Muscle of leg (tissue), 16 donors: Measurements from ENCODE around the gene MRPS26. TPM values are rescaled to one million over a fixed set of nuclear protein-coding genes. Genes with fewer than 3 reads are reported as not detected.

Source experiments
- DNase-seq: peaks from one replicate; pipeline ENCODE4 v3.0.0; 2013
- H3K27ac ChIP-seq: one replicate; pipeline ENCODE4 v1.5.1; 2013; ENCODE audit warnings: mild to moderate bottlenecking, low read length, control low read depth
- H3K27me3 ChIP-seq: one replicate; pipeline ENCODE4 v1.6.1; 2013; ENCODE audit warnings: low read length; ENCODE audit not compliant: control insufficient read depth, insufficient read depth
- H3K36me3 ChIP-seq: one replicate; pipeline ENCODE4 v1.6.1; 2013; ENCODE audit warnings: low read length; ENCODE audit not compliant: control insufficient read depth, insufficient read depth
- H3K4me1 ChIP-seq: one replicate; pipeline ENCODE4 v1.6.1; 2013; ENCODE audit warnings: low read length; ENCODE audit not compliant: control insufficient read depth, insufficient read depth
- H3K4me3 ChIP-seq: one replicate; pipeline ENCODE4 v1.5.1; 2013; ENCODE audit warnings: low read length, control low read depth
- H3K9me3 ChIP-seq: replicated peaks from 2 replicates; pipeline ENCODE4 v1.6.1; 2013; ENCODE audit warnings: low read depth, low read length; ENCODE audit not compliant: control insufficient read depth
- WGBS: methylation state at CpG from one replicate; pipeline ENCODE4 v1.1.5; 2013; ENCODE audit warnings: missing lambda C conversion rate; ENCODE audit not compliant: insufficient coverage; 5-methylcytosine and 5-hydroxymethylcytosine counted together
- long read RNA-seq, 11 donors: transcript quantifications; one replicate each; lab custom pipeline, GENCODE V29; 2026
- polyA plus RNA-seq, 8 donors: library from polyadenylated mRNA; unstranded; fragments of 120-200 nt; gene quantifications; one replicate each; pipeline versions ENCODE4 v1.2.1 to v1.2.3, GENCODE V29; 2013; ENCODE audit warnings: inconsistent platforms in 1 of 8, low replicate concordance in 1 of 8; ENCODE audit not compliant: insufficient read length in 8 of 8, insufficient read depth in 1 of 8
- total RNA-seq: library from RNA; stranded (reverse); fragments of 120-200 nt; gene quantifications from one replicate; pipeline ENCODE4 v1.2.4, GENCODE V29; 2013

The MRPS26 gene
- total RNA-seq (46.1 TPM), polyA plus RNA-seq (10 to 100 TPM; 37.3 to 47.2 (median 39.1) TPM)
- long read RNA-seq, donor 1, transcript MRPS26-201 (4 exons, 1,127 nt): major isoform, 8 of 8 reads
- long read RNA-seq, donor 1, partial matches to known transcripts: 0 of 8 reads
- long read RNA-seq, donor 1, other reads (novel, unspliced or antisense): 0 of 8 reads
- long read RNA-seq, donor 2, partial matches to known transcripts: 0 of 4 reads
- long read RNA-seq, donor 2, other reads (novel, unspliced or antisense): 0 of 4 reads
- long read RNA-seq, donor 3, transcript MRPS26-201 (4 exons, 1,127 nt): major isoform, 30 of 30 reads
- long read RNA-seq, donor 3, partial matches to known transcripts: 0 of 30 reads
- long read RNA-seq, donor 3, other reads (novel, unspliced or antisense): 0 of 30 reads
- long read RNA-seq, donor 4, transcript MRPS26-201 (4 exons, 1,127 nt): major isoform, 20 of 25 reads
- long read RNA-seq, donor 4, partial matches to known transcripts: 5 of 25 reads
- long read RNA-seq, donor 4, other reads (novel, unspliced or antisense): 0 of 25 reads
- long read RNA-seq, donor 5, transcript MRPS26-201 (4 exons, 1,127 nt): major isoform, 55 of 66 reads
- long read RNA-seq, donor 5, partial matches to known transcripts: 11 of 66 reads
- long read RNA-seq, donor 5, other reads (novel, unspliced or antisense): 0 of 66 reads
- long read RNA-seq, donor 6, transcript MRPS26-201 (4 exons, 1,127 nt): major isoform, 57 of 67 reads
- long read RNA-seq, donor 6, partial matches to known transcripts: 10 of 67 reads
- long read RNA-seq, donor 6, other reads (novel, unspliced or antisense): 0 of 67 reads
- long read RNA-seq, donor 7, transcript MRPS26-201 (4 exons, 1,127 nt): major isoform, 23 of 23 reads
- long read RNA-seq, donor 7, partial matches to known transcripts: 0 of 23 reads
- long read RNA-seq, donor 7, other reads (novel, unspliced or antisense): 0 of 23 reads
- long read RNA-seq, donor 8, transcript MRPS26-201 (4 exons, 1,127 nt): major isoform, 16 of 27 reads
- long read RNA-seq, donor 8, partial matches to known transcripts: 11 of 27 reads
- long read RNA-seq, donor 8, other reads (novel, unspliced or antisense): 0 of 27 reads
- long read RNA-seq, donor 9, transcript MRPS26-201 (4 exons, 1,127 nt): major isoform, 22 of 30 reads
- long read RNA-seq, donor 9, partial matches to known transcripts: 8 of 30 reads
- long read RNA-seq, donor 9, other reads (novel, unspliced or antisense): 0 of 30 reads
- long read RNA-seq, donor 10, transcript MRPS26-201 (4 exons, 1,127 nt): major isoform, 28 of 34 reads
- long read RNA-seq, donor 10, partial matches to known transcripts: 6 of 34 reads
- long read RNA-seq, donor 10, other reads (novel, unspliced or antisense): 0 of 34 reads
- long read RNA-seq, donor 11, transcript MRPS26-201 (4 exons, 1,127 nt): major isoform, 17 of 17 reads
- long read RNA-seq, donor 11, partial matches to known transcripts: 0 of 17 reads
- long read RNA-seq, donor 11, other reads (novel, unspliced or antisense): 0 of 17 reads

DNA sequence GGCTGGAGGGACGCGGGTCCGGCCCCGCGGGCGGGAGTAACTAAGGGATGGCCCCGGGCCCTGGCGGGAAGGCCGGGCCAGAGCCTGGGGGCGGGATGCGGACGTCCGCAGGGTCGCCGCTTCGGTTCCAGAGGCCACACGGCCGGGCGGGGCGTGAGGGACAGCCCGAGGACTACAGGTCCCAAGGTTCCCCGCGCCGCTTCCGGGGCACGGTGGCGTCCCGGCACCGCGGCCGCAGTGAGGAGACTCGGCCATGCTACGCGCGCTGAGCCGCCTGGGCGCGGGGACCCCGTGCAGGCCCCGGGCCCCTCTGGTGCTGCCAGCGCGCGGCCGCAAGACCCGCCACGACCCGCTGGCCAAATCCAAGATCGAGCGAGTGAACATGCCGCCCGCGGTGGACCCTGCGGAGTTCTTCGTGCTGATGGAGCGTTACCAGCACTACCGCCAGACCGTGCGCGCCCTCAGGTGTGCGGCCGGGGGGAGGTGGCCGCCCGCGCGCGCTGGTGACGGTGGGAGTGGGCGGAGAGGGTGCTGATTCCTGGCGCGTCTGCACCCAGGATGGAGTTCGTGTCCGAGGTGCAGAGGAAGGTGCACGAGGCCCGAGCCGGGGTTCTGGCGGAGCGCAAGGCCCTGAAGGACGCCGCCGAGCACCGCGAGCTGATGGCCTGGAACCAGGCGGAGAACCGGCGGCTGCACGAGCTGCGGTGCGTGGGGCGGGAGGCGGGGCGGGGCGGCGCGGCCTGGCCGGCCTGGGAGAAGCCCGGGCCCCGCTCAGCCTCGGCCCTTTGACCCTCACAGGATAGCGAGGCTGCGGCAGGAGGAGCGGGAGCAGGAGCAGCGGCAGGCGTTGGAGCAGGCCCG, at the start of gene MRPS26:
Gene MRPS26, plus strand, starts transcription at position 237 of the 861 bp plus-strand sequence. Its CDS starts 17 bp downstream, at position 254.
- peak; percentile 97 for DNase-seq
- Histone ChIP-seq H3K4me3 (peak within 1 kb of the TSS; percentile 85), H3K27me3 (no peaks in the 10 kb centered on the region), H3K36me3 (peaks cover 31% of the 10 kb centered on the region), H3K4me1 (peaks cover 41% of the 10 kb centered on the region), H3K27ac (peak within 1 kb of the TSS; percentile 91), H3K9me3 (no peaks in the 10 kb centered on the region)
- under 1% methylated on average over 104 of the region's 104 CpGs for WGBS

DNA sequence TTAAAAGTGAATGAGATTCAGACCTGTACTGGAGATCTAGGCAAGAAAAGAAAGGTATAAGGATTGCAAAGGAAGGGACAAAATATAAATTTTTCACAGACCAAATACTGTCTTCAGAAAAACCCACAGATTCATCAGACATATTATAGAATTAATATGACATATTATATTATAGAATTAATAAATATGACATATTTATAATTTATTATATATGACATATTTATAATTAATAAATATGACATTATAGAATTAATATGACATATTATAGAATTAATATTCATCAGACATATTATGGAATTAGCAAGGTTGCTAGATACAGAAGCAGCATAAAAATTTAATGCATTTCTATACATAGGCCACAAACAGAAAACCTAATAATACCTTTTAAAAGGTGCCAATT, 47.1 kb upstream of the MRPS26 start:
- Histone ChIP-seq H3K4me1 (no peaks in the 10 kb centered on the region), H3K36me3 (peaks cover 12% of the 10 kb centered on the region), H3K27ac (no peak overlapping the region), H3K4me3 (no peak overlapping the region), H3K27me3 (no peaks in the 10 kb centered on the region), H3K9me3 (no peaks in the 10 kb centered on the region)
- DNase-seq: no peak

DNA sequence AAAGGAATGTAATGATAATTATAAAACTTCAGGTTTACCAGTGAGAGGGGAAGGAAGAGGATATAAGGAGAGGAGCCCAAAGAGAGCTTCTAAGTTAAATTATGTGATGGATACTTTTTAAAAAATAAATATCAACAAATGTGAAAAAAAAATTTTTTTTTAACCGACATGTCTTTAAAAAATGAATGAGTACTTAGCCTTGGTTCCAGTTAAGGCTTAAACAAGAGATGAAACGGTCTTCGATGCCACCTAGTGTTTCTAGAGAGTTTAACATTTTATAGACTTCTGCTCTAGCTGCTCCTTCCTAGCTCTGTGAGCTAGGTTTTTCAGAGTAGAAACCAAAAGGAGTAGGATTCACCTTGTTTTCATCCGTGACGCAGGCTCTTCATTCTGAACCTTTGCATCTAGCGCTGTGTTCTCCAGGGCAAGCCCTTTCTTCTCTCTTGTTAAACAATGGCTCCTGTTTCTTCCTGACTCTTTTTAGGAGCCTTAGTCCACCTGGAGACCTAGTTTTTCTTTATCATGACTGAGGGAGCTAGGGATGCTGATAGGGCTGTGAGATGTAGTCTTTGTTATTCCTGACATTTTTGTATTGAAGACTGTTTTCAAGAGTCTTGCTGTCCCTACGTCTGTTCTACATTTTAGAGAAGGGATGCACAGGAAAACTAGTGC, 44.9 kb upstream of the MRPS26 start:
- peaks cover 10% of the 10 kb centered on the region for H3K36me3 ChIP-seq
- no peak overlapping the region for H3K27ac ChIP-seq
- no peaks in the 10 kb centered on the region for H3K4me1 ChIP-seq
- no peaks in the 10 kb centered on the region for H3K27me3 ChIP-seq
- 50% methylated on average over 2 of the region's 7 CpGs for WGBS
- peak; percentile 80 for DNase-seq
- H3K9me3 ChIP-seq: no peaks in the 10 kb centered on the region
- H3K4me3 ChIP-seq: no peak overlapping the region

DNA sequence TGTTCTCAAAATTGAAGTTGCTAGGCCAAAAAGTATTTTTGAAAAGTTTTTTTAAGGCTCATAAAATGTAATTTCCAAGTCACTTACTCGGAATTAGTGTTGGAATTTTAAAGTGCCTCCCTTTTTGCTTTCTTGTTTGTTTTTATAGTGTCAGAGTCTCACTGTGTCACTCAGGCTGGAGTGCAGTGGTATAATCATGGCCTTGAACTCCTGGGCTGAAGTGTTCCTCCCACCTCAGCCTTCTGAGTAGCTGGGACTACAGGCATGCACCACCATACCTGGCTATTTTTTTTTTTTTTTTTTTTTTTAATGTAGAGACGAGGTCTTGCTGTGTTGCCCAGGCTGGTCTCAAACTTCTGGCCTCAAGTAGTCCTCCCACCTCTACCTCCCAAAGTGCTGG, 42.4 kb upstream of the MRPS26 start:
- Histone ChIP-seq H3K4me1 (no peaks in the 10 kb centered on the region), H3K4me3 (no peak overlapping the region), H3K27ac (no peak overlapping the region), H3K27me3 (no peaks in the 10 kb centered on the region), H3K36me3 (peaks cover 26% of the 10 kb centered on the region), H3K9me3 (no peaks in the 10 kb centered on the region)
- no CpG with 5 or more reads among the region's 2 CpGs for WGBS
- DNase-seq: no peak

DNA sequence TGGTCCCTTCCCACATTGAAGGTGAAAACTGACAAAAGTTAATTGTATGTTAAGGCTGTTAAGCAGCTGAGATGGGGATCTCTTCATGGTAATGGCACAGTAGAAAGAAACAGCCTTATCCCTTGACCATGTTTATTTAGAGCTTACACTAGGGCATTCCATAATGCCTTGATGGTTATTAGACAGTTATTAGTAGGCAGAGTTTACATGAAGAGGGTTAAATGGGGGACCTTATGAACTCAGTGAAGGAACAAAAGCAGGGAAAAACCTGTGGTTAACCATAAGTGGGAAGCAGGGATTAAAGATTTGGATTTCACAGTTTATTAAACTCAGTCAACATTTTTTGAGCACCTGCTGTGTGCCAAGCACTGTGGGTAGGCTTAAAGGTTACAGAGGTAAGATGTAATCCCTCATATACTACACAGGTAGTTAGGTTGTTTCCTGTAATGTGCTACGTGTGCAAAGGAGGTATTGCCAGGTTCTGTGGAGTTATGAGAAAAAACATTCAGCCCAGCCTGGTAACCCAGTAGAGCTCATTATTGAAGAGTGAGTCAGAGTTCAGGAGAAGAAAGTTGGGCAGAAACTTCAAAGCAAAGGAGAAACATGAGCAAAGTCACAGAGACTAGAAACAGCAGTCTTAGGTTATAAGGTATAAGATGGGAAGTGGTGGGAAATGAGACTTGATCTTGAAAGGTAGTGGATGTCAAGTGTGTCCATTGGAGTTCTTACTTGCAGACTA, 34.7 kb upstream of the MRPS26 start:
- DNase-seq: no peak
- no peaks in the 10 kb centered on the region for H3K27me3 ChIP-seq
- H3K4me1 ChIP-seq: no peaks in the 10 kb centered on the region
- 71% methylated on average over 1 of the region's 1 CpG for WGBS
- H3K9me3 ChIP-seq: no peaks in the 10 kb centered on the region
- H3K4me3 ChIP-seq: no peak overlapping the region
- H3K27ac ChIP-seq: no peak overlapping the region
- peaks cover 43% of the 10 kb centered on the region for H3K36me3 ChIP-seq

DNA sequence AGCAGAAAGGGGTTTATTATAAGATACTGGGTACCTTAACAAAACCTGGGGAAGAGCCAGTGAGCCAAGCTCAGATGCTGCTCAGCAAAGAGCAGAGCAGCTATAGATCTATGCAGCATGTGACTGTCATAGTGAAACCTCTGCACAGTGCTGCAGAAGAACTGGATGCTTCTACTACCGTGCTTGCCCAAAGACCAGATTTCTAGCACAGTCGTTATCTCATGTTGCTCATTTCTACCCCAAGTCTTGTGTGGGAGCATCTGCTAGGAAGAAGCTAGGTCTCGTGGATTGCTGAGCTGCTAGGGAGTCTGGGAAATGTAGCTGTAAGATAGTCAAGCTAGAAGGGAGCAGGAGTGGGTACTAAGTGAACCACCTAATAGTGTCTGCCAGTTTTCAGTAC, 34.1 kb upstream of the MRPS26 start:
- H3K27me3 ChIP-seq: no peaks in the 10 kb centered on the region
- WGBS: 100% methylated on average over 1 of the region's 3 CpGs
- no peak for DNase-seq
- H3K9me3 ChIP-seq: no peaks in the 10 kb centered on the region
- H3K27ac ChIP-seq: no peak overlapping the region
- peaks cover 41% of the 10 kb centered on the region for H3K36me3 ChIP-seq
- no peaks in the 10 kb centered on the region for H3K4me1 ChIP-seq
- no peak overlapping the region for H3K4me3 ChIP-seq

DNA sequence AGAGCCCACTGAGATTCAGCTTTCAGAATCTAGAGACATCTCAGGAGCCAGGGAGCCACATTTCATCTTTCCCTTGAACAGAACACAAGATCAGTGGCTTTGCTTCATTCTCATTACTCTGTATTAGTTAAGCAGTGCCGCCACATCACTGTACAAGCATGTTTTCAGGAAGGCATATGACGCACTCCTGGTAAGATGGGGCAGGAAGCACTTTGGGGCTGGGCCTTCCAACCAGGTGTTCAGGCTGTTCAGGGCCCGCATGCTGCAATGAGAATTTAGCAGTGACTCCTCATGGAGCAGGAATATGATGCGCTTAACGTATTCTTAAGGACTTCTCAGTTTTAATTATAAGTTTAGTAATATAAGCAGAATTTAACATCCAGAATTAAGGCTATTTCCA, 32.1 kb upstream of the MRPS26 start:
- no peaks in the 10 kb centered on the region for H3K27me3 ChIP-seq
- 100% methylated on average over 2 of the region's 5 CpGs for WGBS
- H3K36me3 ChIP-seq: peaks cover 40% of the 10 kb centered on the region
- H3K4me3 ChIP-seq: no peak overlapping the region
- DNase-seq: no peak
- no peaks in the 10 kb centered on the region for H3K4me1 ChIP-seq
- no peak overlapping the region for H3K27ac ChIP-seq
- H3K9me3 ChIP-seq: no peaks in the 10 kb centered on the region

DNA sequence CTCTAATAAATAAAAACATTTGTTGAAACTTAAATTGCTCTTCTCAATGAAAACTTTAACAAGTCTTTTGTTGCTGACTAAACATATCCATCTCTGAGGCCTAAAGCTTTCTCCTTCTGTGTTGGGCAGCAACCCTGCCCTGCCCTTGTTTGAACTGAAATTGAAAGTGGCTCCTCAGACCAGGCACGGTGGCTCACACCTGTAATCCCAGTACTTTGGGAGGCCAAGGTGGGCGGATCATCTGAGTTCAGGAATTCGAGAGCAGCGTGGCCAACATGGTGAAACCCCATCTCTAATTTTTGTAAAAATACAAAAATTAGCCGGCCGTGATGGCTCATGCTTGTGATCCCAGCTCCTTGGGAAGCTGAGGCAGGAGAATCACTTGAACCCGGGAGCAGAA, 31.7 kb upstream of the MRPS26 start:
- WGBS: 96% methylated on average over 5 of the region's 7 CpGs
- Histone ChIP-seq H3K36me3 (peaks cover 40% of the 10 kb centered on the region), H3K27me3 (no peaks in the 10 kb centered on the region), H3K4me1 (no peaks in the 10 kb centered on the region), H3K4me3 (no peak overlapping the region), H3K27ac (no peak overlapping the region), H3K9me3 (no peaks in the 10 kb centered on the region)
- no peak for DNase-seq
